Dermis microvascular lymphatic vessel endothelial cell (primary cell): ENCODE results near the gene PKD2L1. TPM values are rescaled to one million over a fixed set of nuclear protein-coding genes. Genes with fewer than 3 reads are reported as not detected.
"Not testable (repeated sequence)": the region's sequence is repeated elsewhere in the genome, so short reads cannot be mapped to it uniquely, and the experiment has no call there.

ENCODE experiments used
- DNase-seq, 2 donors: peaks; one replicate each; pipeline versions ENCODE4 v3.0.0 to v3.0.0-alpha.2; 2010; ENCODE audit warnings: low read depth in 2 of 2
- total RNA-seq: library from RNA; depleted of rRNA; stranded (reverse); fragments of >200 nt; gene quantifications from 2 replicates; pipeline ENCODE4 v1.2.1, GENCODE V29; 2014

Gene PKD2L1
- total RNA-seq, 1 donor from 2014 or later, result not detected

- DNase-seq, result no peak
Observed at GRCh38 chr10:100334762-100335161, 4.7 kb upstream of the PKD2L1 start.

- no peak for DNase-seq
Observed at GRCh38 chr10:100333661-100334440, 3.8 kb upstream of the PKD2L1 start.

- no peak for DNase-seq
Observed at GRCh38 chr10:100333106-100333505, 3.1 kb upstream of the PKD2L1 start.

GRCh38 chr10:100328198-100328597 lies 1.8 kb downstream of the PKD2L1 start:
- DNase-seq, result no peak

GRCh38 chr10:100327718-100328009 lies 2.4 kb downstream of the PKD2L1 start:
- DNase-seq, result no peak

GRCh38 chr10:100327007-100327717 lies 2.9 kb downstream of the PKD2L1 start:
- no peak for DNase-seq

- no peak for DNase-seq
Observed at GRCh38 chr10:100325158-100325557, 4.9 kb downstream of the PKD2L1 start.

GRCh38 chr10:100319707-100320402 lies 10.2 kb downstream of the PKD2L1 start:
- no peak for DNase-seq

GRCh38 chr10:100318207-100318606 lies 11.8 kb downstream of the PKD2L1 start:
- DNase-seq, result no peak

- DNase-seq, result no peak
Observed at GRCh38 chr10:100315615-100316014, 14.4 kb downstream of the PKD2L1 start.

- DNase-seq, result no peak
Observed at GRCh38 chr10:100311298-100311697, 18.7 kb downstream of the PKD2L1 start.

GRCh38 chr10:100307684-100308083 lies 22.3 kb downstream of the PKD2L1 start:
- no peak for DNase-seq

GRCh38 chr10:100306861-100307260 lies 23.2 kb downstream of the PKD2L1 start:
- no peak for DNase-seq

- DNase-seq, result no peak
Observed at GRCh38 chr10:100304414-100304813, 25.6 kb downstream of the PKD2L1 start.

- DNase-seq, result peak; percentile 5 to 43
Observed at GRCh38 chr10:100303724-100304319, 26.2 kb downstream of the PKD2L1 start.

- DNase-seq, result not testable (repeated sequence)
Observed at GRCh38 chr10:100301123-100301522, 28.9 kb downstream of the PKD2L1 start.

- no peak for DNase-seq
Observed at GRCh38 chr10:100297242-100297641, 32.8 kb downstream of the PKD2L1 start.

- DNase-seq, result no peak
Observed at GRCh38 chr10:100293066-100293465, 37.0 kb downstream of the PKD2L1 start.

- DNase-seq, result not testable (repeated sequence)
Observed at GRCh38 chr10:100292300-100292699, 37.7 kb downstream of the PKD2L1 start.

- DNase-seq, result no peak
Observed at GRCh38 chr10:100291356-100291755, 38.7 kb downstream of the PKD2L1 start.

GRCh38 chr10:100289641-100290040 lies 40.4 kb downstream of the PKD2L1 start:
- DNase-seq, result no peak

GRCh38 chr10:100288196-100288595 lies 41.8 kb downstream of the PKD2L1 start:
- no peak for DNase-seq
